ENCODE data around the gene SH3BP4.

Gene SH3BP4

GRCh38 chr2:234950435-234950729, 1.4 kb upstream of the SH3BP4 start:
- no peak overlapping the region for H3K27ac ChIP-seq (ENCODE audit: low read length)
- H3K27me3 ChIP-seq (ENCODE audit: insufficient read depth, low read length): peaks cover 53% of the 10 kb centered on the region
- H3K36me3 ChIP-seq (ENCODE audit: insufficient read depth, low read depth, low read length): no peaks in the 10 kb centered on the region
- H3K9ac ChIP-seq (ENCODE audit: low read depth, low read length): no peak overlapping the region
- H3K4me3 ChIP-seq (ENCODE audit: low read length): peak overlapping the region; percentile 76; the same call in 1 of the 2 replicates
- peaks cover 23% of the 10 kb centered on the region for H3K4me1 ChIP-seq (ENCODE audit: insufficient read depth, low read length)
- no peaks in the 10 kb centered on the region for H3K9me3 ChIP-seq (ENCODE audit: insufficient read depth, low read depth, low read length)

DNA sequence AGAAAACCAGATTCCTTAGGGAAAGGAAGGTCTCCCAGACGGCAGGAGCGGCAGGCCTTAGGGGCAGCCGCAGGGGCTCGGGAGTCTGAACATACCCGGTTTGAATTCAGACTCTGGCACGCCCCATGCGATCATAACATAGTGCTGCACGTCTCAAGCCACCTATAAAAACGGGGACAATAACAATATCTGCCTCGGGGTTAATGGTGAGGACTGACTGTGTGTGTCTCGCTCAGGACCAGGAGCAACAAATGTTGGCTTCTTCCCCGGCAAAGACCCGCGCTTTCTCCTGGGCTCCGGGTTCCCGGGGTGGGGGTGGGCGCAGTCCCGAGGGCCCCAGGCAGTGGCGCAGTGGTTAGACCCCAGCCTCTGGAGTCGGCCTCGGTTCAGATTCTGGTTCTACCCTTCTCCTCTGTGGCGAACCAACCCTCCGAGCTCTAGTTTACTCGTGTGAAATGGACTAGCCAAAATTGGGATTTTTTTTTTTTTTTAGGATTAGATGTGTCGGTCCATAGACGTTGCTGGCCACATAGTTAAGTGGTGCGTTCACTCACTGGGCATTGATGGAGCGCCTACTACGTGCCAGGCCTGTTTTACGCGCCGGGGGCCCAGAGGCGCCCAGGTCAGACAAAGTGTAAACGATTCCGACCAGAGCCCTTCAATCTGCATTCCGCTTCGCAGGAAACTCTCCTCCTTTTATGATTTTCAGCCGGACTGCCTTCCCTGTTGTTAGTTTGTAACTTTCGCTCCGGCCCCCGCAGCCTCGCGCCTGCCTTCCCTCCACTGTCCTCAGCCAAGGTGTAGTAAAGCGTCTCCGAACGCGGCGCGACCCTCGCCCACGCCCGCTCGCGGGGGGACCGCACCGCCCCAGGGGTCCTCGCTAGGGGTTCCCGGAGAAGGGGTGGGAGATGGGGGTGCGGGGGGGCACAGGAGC, 820 bp upstream of the SH3BP4 start:
- Histone ChIP-seq H3K27ac (ENCODE audit: low read length) (no peak overlapping the region), H3K9me3 (ENCODE audit: insufficient read depth, low read depth, low read length) (no peaks in the 10 kb centered on the region), H3K9ac (ENCODE audit: low read depth, low read length) (peak overlapping the region; percentile 59; the same call in 1 of the 2 replicates), H3K4me3 (ENCODE audit: low read length) (peak overlapping the region; percentile 76), H3K36me3 (ENCODE audit: insufficient read depth, low read depth, low read length) (no peaks in the 10 kb centered on the region), H3K27me3 (ENCODE audit: insufficient read depth, low read length) (peaks cover 53% of the 10 kb centered on the region), H3K4me1 (ENCODE audit: insufficient read depth, low read length) (peaks cover 28% of the 10 kb centered on the region)

DNA sequence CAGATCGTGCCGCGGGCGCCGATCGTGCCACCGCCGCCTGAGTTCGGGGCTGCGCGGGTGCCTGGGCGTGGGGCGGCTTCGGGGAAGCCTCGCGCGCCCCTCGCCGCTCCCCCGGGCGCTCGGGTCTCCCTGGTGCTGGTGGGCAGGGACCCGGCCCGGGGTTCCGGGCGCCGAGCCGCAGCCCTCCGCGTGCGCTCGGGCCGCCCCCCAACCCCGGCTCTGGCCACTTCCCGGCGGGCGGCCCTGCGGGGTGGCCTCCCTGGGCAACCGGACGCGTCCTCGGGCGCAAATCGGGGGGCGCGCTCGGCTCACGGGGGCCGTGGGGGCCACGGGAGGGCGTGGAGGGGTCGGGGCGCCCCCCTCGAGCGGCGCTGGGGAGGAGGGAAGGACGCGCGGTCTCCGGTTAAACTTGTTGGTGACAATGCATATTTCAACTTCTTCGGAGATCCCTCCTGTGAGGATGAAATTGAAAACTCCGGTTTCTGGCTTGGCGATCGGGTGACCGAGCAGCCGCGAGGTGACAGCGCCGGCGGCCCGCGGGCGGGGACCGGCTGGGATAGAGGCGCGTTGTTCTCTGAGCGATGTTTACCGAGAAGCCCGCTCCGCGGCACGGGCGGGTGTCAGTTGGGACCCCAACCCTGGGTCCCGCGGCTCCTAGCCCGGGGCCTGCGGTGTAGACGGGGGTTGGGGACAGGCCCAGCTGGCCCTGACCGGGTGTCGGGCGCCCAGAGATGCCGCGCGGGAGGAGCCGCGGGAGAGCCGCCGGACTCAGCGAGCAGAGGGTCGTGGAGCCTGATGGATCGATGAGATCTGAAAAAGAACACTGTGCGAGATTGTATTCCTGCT, 676 bp downstream of the SH3BP4 start:
- Histone ChIP-seq H3K4me1 (ENCODE audit: insufficient read depth, low read length) (peaks cover 32% of the 10 kb centered on the region), H3K27ac (ENCODE audit: low read length) (no peak overlapping the region), H3K27me3 (ENCODE audit: insufficient read depth, low read length) (peaks cover 49% of the 10 kb centered on the region), H3K36me3 (ENCODE audit: insufficient read depth, low read depth, low read length) (no peaks in the 10 kb centered on the region), H3K9me3 (ENCODE audit: insufficient read depth, low read depth, low read length) (no peaks in the 10 kb centered on the region), H3K9ac (ENCODE audit: low read depth, low read length) (peak overlapping the region; percentile 71; the same call in 1 of the 2 replicates), H3K4me3 (ENCODE audit: low read length) (peak overlapping the region; percentile 91)

DNA sequence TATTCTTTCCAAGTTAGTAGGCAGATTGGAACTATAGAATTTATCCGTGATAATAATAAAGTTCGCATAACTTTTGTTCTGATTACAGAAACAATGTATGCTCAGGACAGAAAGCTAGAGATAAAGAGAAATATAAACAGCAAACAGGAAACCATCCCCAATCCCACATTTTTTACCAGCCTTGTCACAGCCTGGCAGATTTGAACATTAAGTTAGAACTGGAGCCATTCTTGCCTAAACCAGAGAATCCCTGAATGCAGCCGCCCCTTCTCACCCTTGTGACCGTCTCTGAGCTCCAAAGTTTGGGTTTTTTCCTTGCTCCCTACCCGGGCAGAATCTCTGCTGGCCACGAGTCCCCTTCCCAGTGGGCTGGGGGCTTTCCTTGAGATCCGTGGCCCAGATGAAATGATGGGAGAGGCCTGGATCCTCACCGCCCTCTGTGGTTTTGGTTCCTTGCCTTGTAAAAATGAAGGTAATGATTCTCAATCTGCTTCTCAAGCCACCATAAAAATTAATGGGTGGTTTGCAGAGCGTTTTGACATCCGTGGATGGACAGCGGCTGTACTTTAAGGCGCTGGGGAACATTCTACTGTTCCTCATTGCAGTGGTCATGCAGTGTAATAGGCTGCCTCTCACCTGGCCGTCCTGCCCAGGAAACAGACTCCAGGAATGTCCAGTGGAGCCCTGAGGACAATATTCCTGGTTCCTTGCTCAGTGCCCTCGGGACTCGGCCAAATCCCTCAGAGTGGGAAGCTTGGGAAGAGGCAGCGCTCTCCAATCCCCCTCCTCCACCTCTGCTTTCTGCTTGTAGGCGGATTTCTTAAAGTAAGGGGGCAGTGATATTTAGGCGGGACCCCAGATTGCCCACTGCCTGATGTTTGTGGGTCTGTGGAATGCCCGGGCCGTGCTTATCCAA, 1.6 kb downstream of the SH3BP4 start:
- Histone ChIP-seq H3K27ac (ENCODE audit: low read length) (peak overlapping the region; percentile 60), H3K4me3 (ENCODE audit: low read length) (peak overlapping the region; percentile 91), H3K36me3 (ENCODE audit: insufficient read depth, low read depth, low read length) (no peaks in the 10 kb centered on the region), H3K9me3 (ENCODE audit: insufficient read depth, low read depth, low read length) (no peaks in the 10 kb centered on the region), H3K27me3 (ENCODE audit: insufficient read depth, low read length) (peaks cover 42% of the 10 kb centered on the region), H3K4me1 (ENCODE audit: insufficient read depth, low read length) (peaks cover 32% of the 10 kb centered on the region), H3K9ac (ENCODE audit: low read depth, low read length) (peak overlapping the region; percentile 71)

- peak overlapping the region; percentile 60 for H3K27ac ChIP-seq (ENCODE audit: low read length)
Observed at GRCh38 chr2:234954551-234954992, 2.8 kb downstream of the SH3BP4 start.

GRCh38 chr2:234955091-234955591, 3.3 kb downstream of the SH3BP4 start:
- Histone ChIP-seq H3K9ac (ENCODE audit: low read depth, low read length) (peak overlapping the region; percentile 71; the same call in 1 of the 2 replicates), H3K36me3 (ENCODE audit: insufficient read depth, low read depth, low read length) (no peaks in the 10 kb centered on the region), H3K9me3 (ENCODE audit: insufficient read depth, low read depth, low read length) (no peaks in the 10 kb centered on the region), H3K27me3 (ENCODE audit: insufficient read depth, low read length) (peaks cover 26% of the 10 kb centered on the region), H3K4me1 (ENCODE audit: insufficient read depth, low read length) (peaks cover 34% of the 10 kb centered on the region), H3K4me3 (ENCODE audit: low read length) (peak overlapping the region; percentile 91), H3K27ac (ENCODE audit: low read length) (peak overlapping the region; percentile 60)

More at GRCh38 chr2:234954551-234954992, 2.8 kb downstream of the SH3BP4 start:
- Histone ChIP-seq H3K9me3 (ENCODE audit: insufficient read depth, low read depth, low read length) (no peaks in the 10 kb centered on the region), H3K9ac (ENCODE audit: low read depth, low read length) (peak overlapping the region; percentile 71), H3K36me3 (ENCODE audit: insufficient read depth, low read depth, low read length) (no peaks in the 10 kb centered on the region), H3K4me1 (ENCODE audit: insufficient read depth, low read length) (peaks cover 32% of the 10 kb centered on the region), H3K27me3 (ENCODE audit: insufficient read depth, low read length) (peaks cover 32% of the 10 kb centered on the region), H3K4me3 (ENCODE audit: low read length) (peak overlapping the region; percentile 91)

DNA sequence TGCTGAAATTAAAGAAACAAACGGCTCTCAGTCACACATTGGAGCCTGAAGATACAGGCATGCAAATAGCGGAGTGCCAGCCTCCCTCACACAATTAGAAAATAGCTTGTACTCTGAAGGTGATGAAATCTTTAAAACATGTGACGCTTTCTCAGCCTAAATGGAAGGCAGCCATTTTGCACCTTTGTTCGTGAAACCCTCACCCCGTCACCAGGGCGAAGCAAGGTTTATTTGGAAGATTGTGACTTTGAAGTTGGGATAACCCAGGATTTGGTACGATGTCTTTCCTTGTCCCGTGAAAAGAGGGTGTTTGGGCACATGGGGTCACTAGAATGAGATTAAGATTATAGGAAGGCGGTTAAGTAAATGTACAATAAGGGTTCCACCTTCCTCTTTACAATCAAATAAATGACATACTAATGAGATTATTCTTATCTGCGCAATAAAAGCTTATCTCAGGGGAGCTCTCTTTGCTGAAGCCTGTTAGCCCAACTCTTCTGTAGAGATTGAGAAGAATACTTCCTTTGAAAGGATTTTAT, 4.2 kb downstream of the SH3BP4 start:
- no peaks in the 10 kb centered on the region for H3K9me3 ChIP-seq (ENCODE audit: insufficient read depth, low read depth, low read length)
- H3K27me3 ChIP-seq (ENCODE audit: insufficient read depth, low read length): peaks cover 17% of the 10 kb centered on the region
- peaks cover 43% of the 10 kb centered on the region for H3K4me1 ChIP-seq (ENCODE audit: insufficient read depth, low read length)
- no peak overlapping the region; the same call in 1 of the 2 replicates for H3K9ac ChIP-seq (ENCODE audit: low read depth, low read length)
- H3K4me3 ChIP-seq (ENCODE audit: low read length): no peak overlapping the region
- no peaks in the 10 kb centered on the region for H3K36me3 ChIP-seq (ENCODE audit: insufficient read depth, low read depth, low read length)
- no peak overlapping the region for H3K27ac ChIP-seq (ENCODE audit: low read length)

- H3K27ac ChIP-seq (ENCODE audit: low read length): no peak overlapping the region
- no peaks in the 10 kb centered on the region for H3K9me3 ChIP-seq (ENCODE audit: insufficient read depth, low read depth, low read length)
- no peaks in the 10 kb centered on the region for H3K36me3 ChIP-seq (ENCODE audit: insufficient read depth, low read depth, low read length)
- no peak overlapping the region for H3K9ac ChIP-seq (ENCODE audit: low read depth, low read length)
- peaks cover 11% of the 10 kb centered on the region for H3K27me3 ChIP-seq (ENCODE audit: insufficient read depth, low read length)
- H3K4me3 ChIP-seq (ENCODE audit: low read length): no peak overlapping the region
- peaks cover 44% of the 10 kb centered on the region for H3K4me1 ChIP-seq (ENCODE audit: insufficient read depth, low read length)
Observed at GRCh38 chr2:234957834-234958135, 6.0 kb downstream of the SH3BP4 start.

DNA sequence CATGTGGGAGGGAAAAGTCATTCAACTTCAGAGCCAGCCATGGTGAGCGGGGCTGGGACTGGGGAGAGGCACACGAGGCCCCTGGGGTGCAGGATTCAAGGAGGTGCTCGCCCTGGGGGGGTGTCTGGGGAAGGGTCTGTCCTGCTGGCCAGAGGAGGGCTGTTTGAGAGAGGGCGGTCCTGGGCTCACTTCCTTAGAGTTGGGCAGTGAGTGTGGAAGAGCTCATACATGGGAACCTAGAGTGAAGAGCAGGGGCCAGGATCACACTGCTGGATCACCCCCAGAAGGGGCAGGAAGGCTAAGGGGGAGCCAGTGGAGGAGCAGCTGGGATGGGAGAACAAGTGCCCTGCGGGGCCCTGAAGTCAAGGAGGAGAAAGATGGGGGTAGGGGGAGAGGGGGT, 6.5 kb downstream of the SH3BP4 start:
- no peak overlapping the region for H3K9ac ChIP-seq (ENCODE audit: low read depth, low read length)
- no peaks in the 10 kb centered on the region for H3K36me3 ChIP-seq (ENCODE audit: insufficient read depth, low read depth, low read length)
- no peak overlapping the region for H3K27ac ChIP-seq (ENCODE audit: low read length)
- peaks cover 42% of the 10 kb centered on the region for H3K4me1 ChIP-seq (ENCODE audit: insufficient read depth, low read length)
- H3K27me3 ChIP-seq (ENCODE audit: insufficient read depth, low read length): peaks cover 5% of the 10 kb centered on the region; the same call in 1 of the 2 replicates
- H3K9me3 ChIP-seq (ENCODE audit: insufficient read depth, low read depth, low read length): no peaks in the 10 kb centered on the region
- no peak overlapping the region for H3K4me3 ChIP-seq (ENCODE audit: low read length)

- H3K27ac ChIP-seq (ENCODE audit: low read length): no peak overlapping the region
- H3K27me3 ChIP-seq (ENCODE audit: insufficient read depth, low read length): no peaks in the 10 kb centered on the region
- H3K4me1 ChIP-seq (ENCODE audit: insufficient read depth, low read length): peaks cover 42% of the 10 kb centered on the region
- H3K9ac ChIP-seq (ENCODE audit: low read depth, low read length): no peak overlapping the region
- H3K4me3 ChIP-seq (ENCODE audit: low read length): no peak overlapping the region
- no peaks in the 10 kb centered on the region for H3K9me3 ChIP-seq (ENCODE audit: insufficient read depth, low read depth, low read length)
- H3K36me3 ChIP-seq (ENCODE audit: insufficient read depth, low read depth, low read length): no peaks in the 10 kb centered on the region
Observed at GRCh38 chr2:234958746-234959395, 7.1 kb downstream of the SH3BP4 start.

All from iPS-20b (cell line).